GM19240 (cell line): ENCODE data around the gene CEP85L.

Experiments used
- DNase-seq: peaks from one replicate; pipeline ENCODE4 v3.0.0; 2011; ENCODE audit warnings: low spot score; ENCODE audit not compliant: insufficient read length

CEP85L gene

GRCh38 chr6:118580585-118581419, 70.6 kb downstream of the CEP85L start:
- DNase-seq = no peak

- no peak for DNase-seq
These were observed 71.6 kb downstream of the CEP85L start for GRCh38 chr6:118579786-118580185.

DNA sequence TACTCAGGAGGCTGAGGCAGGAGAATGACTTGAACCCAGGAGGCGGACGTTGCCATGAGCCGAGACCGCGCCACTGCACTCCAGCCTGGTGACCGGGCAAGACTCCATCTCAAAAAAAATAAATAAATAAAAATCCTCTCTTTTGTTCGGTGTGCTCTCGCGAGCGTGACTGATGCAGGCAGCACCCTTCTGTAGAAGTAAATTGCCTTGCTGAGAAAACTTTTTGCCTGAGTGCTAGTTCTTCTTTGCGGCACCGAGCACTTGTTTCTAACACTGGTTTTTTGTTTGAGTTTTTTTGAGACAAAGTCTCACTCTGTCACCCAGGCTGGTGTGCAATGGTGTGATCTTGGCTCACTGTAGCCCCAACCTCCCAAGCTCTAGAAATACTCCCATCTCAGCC, 72.8 kb downstream of the CEP85L start:
- no peak for DNase-seq

DNA sequence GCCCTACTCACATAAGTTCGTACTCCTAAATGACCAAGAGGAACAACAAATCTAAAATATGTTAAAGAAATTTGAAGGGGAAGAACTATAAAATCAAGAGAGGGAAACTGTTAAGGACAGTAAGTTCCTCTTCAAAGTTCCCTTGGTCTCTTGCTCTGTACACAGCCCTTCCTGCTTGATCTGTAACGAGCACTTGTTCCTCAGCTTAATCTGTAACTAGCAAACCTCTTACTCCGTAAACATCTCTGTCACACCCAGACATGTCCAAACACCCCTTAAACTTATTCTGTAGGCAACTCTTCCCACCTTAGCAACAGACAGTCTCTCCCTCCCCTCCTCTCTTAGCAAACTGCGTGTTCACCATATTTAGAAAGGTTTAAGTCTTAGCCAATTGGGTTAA, 73.4 kb downstream of the CEP85L start:
- no peak for DNase-seq

- no peak for DNase-seq
These were observed 77.1 kb downstream of the CEP85L start for GRCh38 chr6:118574051-118574865.

GRCh38 chr6:118571121-118571520, 80.3 kb downstream of the CEP85L start:
- DNase-seq = no peak

DNA sequence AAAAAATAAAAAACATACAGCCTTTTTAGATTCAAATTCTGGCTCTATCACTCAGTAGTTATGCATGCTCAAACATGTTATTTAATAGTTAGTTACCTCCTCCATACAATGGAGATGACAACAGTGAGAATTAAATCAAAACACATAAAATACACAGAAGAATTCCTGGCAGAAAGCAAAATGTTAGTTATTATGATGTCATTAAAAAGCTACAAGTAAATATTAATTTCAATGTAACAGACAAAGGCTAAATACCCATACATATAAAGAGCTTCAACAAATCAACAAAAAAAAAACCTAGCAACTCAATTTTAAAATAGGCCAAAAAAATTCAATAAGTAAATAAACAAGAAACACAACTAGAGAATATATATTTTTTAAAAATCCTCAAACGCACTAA, 81.9 kb downstream of the CEP85L start:
- no peak for DNase-seq

- DNase-seq = no peak
These were observed 83.4 kb downstream of the CEP85L start for GRCh38 chr6:118567974-118568373.

DNA sequence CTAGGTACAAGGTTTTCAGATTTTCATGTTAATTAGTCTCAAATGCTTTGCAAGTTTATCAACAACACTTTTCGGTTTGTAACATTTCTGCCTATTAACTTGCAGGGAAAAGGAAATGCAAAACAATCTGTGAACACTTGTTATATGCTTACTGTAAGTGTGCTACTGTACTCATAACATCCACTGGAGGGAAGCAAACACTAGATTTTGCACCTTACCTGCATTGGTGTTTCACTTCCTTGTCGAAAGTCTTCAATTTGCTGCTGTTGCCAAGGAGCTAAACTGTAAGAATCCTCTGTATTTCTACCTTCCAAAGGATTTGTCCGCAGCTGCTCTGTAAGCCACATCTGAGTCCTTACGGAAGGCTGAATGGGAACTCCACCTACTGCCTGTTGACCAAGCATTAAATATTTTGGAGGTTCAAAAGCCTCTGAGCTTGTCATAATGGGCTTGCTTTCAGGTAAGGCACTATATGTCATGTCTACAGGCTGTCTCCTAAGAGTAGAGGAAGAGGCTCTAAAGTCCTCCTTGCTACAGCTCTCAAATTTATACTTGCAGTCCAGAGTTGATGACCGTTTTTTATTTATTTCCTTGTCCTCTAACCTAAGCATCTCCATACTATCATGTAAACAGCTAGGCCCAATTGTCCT, 86.0 kb downstream of the CEP85L start:
- peak; percentile 39 for DNase-seq

DNA sequence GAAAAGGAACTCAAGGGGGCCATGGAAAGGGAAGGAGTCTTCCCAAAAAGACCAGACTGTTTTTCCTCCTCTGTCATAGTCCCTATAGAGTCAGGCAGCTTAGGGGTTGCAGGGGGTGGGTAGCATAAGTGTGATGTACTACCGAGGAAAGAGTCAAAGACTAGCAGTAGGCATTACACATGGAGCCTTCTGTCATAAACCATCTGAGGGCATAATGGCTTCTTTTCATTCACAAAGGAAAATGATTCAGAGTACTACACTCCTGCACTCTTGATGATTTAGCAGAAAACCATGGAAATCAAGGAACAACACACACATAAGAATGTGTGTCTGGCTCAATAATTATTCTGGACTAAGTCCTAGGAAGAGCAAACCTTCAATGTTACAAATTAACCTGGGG, 88.4 kb downstream of the CEP85L start:
- no peak for DNase-seq

GRCh38 chr6:118562248-118562647, 89.1 kb downstream of the CEP85L start:
- DNase-seq = no peak

DNA sequence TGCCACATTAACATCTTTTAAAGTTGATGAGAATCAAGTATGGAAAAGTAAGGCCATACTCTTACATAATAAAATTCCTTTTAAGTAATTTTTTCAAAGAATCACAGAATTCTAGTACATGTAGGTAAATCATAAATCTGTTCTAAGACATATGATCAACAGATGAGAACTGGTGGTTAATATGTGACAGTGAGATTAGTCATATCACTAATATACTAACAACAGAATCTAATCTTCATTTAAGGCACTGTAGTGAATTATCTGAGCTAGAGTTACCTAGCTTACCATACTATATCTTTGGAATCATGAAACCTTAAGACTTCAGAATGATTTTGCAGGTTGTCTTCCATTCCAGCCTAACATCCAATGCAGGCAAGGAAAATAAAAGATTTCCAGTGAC, 91.7 kb downstream of the CEP85L start:
- DNase-seq = no peak

GRCh38 chr6:118558464-118559217, 92.8 kb downstream of the CEP85L start:
- no peak for DNase-seq

DNA sequence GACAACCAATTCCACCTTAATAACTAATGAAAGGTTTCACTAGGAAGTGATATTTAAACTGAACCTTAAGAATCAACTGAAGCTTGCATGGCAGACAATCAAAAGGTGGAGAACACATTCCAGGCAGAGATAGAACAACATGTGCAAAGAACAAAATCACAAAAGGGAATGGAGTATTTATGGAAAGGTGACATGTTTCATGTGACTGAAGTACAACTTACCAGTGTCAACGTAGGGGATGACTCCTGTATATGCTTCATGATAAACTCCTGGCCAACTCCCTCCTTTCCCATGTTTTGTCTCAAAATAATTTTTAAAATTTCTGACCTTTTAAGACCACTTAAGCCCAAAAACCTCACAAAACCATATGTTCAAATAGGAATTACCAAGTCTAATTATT, 96.7 kb downstream of the CEP85L start:
- no peak for DNase-seq

DNA sequence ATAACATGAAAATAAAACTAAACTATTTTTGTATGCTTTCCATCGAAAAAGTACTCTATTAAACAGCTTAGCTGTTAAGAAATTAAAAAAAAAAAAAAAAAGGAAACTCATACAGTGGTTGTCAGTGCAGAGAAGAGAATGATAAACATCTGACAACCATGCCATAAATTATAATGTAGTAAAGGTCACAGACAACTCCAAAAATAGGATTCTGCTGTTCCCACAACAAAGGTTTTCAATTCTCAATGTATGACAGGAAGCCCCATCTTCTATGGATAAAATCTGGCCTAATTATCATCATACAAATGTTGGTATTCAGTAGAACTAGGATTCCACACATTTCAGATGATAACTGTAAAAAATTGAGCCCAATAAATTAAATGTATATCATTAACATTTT, 98.3 kb downstream of the CEP85L start:
- no peak for DNase-seq

- peak; percentile 8 for DNase-seq
These were observed 100.0 kb downstream of the CEP85L start for GRCh38 chr6:118551063-118552053.

DNA sequence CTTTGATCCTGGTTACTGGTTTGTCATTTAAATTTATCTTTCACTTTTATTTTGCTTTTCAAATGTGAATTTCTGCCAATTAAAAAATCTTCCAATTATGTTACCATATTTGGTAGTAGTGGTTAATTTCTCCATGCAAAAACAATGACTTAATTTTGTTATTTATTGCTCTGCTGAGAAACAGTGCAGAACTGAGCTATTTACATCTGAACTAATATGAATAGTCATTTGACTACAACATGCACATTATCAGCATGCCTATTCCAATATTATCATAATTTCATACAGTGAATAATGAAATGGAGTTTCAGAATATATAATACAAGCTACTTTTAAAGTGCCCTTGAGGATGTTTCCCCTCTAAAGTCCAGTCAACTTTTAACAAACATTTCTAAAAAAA, 102.8 kb downstream of the CEP85L start:
- no peak for DNase-seq

- DNase-seq = no peak
These were observed 103.3 kb downstream of the CEP85L start, which contains the start of gene PLN for GRCh38 chr6:118548136-118548535. TSS of gene PLN (plus strand) at chr6:118548296. CDS start at chr6:118558922, 10,626 bp downstream.

GRCh38 chr6:118546880-118547218, 104.5 kb downstream of the CEP85L start:
- no peak for DNase-seq
